CD4-positive, alpha-beta T cell treated with Interleukin-15 for 4 hours (primary cell): ENCODE results near the gene ALPI.
"Not testable (repeated sequence)": the region's sequence is repeated elsewhere in the genome, so short reads cannot be mapped to it uniquely, and the experiment has no call there.

Experiments used
- DNase-seq: peaks from one replicate; pipeline ENCODE4 v3.0.0-alpha.2; 2020; ENCODE audit warnings: low spot score

ALPI gene

DNA sequence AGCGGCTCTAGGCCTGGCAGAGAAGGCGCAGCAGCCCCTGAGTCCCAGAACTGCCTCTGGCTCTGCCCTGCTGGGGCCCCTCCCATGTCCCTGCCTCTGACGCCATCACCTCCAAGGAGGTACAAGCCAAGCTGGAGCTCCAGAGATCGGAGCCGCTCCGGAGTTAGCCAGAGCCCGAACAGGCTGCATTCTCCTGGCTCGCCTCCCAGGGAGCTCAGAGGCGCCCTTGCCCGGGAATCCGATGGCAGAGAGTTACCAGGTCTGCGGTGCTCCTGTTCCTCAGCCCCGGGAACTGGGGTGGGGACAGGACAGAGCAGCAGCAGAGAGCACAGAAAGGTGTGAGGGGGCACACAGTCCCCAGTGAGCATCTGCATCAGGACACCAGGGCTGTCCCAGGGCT lies 12.9 kb upstream of the ALPI start:
- DNase-seq = not testable (repeated sequence)

DNA sequence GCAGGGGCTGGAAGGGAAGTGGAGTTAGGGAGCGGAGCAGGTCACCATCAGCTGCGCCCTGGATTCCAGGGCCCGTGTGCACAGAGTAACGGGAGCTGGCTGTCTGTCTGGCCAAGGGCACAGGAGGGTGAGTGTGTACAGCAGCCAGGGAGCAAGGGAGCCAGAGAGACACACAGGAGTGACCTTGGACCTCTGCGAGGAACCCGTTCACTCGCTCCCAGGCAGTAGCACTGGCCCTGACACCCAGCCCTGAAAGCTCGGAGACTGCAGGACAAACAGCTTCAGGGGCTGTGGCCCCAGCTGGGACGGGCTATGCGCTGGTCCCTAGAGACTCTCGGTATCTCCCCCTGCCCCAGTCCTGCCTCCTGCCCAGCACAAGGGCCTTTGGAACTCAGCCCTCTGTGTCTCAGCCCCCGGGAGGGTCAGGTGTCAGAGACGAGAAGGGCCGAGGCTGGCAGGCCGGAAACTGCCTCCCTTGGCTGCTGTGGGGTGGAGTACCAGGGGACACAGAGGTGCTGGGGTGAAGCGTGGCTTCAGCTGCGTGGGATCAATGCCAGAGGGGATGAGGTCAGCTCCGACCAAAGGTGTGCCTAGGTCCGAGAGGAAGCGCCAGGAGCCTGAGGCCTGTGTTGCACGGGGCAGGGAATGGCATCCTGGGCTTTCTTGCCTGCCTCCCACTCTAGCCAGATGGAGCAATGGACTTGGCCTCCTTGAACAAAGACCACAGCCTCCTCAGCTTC lies 12.1 kb upstream of the ALPI start:
- DNase-seq = not testable (repeated sequence)

DNA sequence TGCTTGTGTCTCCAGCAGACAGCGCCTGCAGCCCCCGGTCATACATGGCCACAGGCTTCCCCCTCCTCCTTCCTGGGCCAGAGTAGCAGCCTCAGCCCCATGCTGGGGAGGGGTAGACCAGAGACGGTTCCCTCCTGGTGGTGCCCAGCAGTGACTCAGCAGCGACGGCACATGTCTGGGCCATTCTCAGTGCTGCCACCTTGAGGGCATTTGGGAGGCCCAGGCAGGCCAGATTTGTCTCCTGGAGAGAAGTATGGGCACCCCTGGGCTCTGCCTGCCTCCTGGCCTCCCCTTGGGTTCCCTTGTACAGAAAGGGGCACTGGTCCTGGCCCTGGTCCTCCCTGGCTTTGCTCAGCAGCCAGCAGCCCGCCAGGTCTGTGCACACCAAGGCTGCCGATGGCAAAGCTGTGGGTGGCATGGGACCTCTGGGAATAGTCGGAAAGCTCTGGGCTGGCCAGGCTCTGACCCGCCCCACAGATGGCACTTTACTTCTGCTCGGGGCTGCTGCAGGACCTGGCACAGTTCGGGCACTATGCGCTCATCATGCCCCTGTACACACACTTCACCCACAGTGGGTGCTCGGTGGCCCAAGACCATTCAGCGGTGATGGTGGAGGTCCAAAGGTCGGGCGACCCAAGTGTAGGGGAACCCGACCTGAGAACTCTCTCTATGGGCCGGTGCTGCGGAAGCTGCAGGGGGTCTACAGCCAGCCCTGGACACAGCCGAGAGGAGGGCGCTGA lies 11.4 kb upstream of the ALPI start:
- DNase-seq = peak; percentile 58

DNA sequence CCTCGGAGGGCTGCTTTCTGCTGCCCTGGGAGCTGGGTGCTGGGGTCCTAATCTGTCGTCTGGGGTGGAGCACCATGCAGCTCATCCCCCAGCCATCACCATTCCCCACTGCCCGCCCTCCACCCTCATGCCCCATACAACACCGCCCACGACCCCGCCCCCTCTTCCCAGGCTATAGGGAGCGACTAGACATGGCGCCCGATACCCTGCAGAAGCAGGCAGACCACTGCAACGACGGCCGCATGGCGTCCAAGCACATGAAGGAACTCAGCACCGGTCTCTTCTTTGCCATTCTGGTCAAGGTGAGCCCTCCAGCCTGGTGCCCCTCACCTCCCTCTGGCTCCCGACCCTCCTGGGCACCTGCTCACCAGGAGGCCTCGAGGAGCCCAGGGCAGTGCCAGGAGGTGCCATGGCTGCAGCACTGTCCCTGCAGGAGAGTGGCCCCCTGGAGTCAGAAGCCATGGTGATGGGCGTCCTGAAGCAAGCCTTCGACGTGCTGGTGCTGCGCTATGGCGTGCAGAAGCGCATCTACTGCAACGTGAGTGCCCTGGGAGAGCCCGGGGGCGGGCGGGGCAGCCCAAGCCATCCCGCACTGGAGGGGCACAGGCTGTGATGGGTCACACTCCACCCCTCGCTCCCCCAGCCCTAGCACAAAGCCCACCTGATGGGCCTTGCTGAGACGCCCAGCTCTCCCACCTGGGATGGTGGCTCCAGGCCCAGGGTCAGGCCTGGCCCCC lies 10.6 kb upstream of the ALPI start:
- not testable (repeated sequence) for DNase-seq

DNA sequence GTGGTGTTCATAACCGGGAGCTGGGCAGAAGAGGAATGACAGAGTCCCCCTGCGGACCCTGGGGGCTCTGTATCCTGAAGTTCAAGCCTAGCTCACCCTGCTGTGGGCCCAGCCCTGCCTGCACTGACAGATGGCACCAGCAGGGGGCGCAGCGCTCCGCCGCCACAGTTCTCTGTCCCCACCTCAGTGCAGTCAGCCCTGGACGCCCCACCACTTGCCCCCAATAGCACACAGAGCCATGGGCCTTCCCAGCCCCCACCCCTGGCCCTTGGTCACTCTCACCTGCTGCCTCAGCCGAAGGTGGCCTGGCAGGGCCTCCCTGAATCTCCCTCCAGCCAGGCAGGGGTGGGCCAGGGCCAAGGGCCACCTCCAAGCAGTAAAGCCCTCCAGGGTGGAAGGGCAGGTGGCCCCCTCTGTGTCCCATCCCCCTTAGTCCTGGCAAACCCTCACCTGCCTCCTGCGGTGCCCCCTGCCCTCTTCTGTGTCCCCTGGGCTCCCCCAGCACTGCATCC lies 9.6 kb upstream of the ALPI start:
- not testable (repeated sequence) for DNase-seq

DNA sequence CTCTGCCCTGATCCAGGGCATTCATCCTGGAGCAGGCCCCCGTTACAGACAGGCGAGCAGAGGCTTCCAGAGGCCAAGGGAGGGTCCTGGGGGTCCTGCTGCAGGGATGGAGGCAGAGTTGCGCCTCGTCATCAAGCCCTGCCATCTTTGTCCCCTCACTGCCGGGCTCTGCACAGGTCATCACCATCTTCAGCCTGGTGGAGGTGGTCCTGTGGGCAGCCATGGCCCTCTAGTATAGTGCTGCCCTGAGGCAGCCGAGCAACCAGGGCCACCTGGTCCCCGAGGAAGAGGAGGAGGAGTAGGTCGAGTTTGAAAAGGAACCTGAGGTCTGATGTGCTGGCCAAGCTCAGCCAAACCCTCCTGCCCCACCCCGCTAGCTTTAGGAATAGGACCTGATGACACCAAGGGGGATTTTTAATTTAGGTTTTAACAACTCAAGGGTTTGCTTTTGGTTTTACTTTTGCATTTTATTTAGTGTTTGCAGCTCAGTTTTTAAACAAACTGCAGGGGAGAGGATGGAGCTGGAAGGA lies 8.8 kb upstream of the ALPI start:
- DNase-seq = no peak

DNA sequence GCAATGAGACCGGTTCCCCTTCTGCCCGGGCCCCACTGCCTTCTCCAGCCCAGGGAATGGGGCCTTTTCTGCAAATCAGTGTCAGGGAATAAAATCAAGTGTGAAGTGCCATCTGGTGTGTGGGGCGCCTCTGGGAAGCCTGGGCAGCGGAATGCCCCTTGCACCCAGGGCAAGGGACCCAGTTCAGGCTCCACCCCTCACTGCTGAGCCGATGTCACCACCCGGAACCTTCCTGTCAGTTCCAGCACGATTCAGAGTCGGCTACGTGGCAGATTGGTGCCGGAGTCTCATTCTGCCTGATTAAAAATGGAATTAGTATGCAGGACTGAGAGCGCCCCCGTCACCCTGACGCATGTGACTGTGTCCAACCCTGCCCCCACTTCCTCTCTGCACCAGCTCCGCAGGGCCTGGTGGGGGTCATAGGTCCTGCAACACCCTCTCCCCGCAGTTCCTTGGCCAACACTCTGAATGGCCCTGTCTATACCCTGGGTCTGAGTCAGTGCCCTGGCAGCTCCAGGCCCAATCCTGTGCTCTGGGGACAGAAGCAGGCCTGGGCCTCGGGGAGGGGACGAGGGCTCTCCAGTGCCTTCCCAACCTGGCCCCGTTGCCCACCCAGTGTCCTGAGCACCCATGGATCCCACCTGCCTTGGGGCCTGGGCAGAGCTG lies 8.2 kb upstream of the ALPI start:
- no peak for DNase-seq

DNA sequence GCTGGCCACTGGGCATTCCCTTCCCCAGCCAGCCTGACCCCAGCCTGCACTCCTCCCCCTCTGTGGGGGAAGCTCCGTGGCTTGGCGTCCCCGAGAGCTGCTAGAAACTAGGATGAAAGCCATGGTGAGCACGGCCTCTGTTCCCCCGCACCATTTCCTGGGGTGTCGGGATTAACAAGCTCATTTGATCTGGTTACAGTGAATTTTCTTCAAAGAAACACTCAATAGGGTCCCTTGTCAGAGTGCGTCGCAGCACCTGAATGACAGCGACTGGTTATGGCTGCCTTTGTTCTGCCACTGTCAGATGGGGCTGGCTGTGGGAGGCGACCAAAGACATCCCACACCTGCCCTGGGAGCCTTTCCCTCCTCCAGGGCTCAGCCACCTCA lies 7.7 kb upstream of the ALPI start:
- DNase-seq = no peak

DNA sequence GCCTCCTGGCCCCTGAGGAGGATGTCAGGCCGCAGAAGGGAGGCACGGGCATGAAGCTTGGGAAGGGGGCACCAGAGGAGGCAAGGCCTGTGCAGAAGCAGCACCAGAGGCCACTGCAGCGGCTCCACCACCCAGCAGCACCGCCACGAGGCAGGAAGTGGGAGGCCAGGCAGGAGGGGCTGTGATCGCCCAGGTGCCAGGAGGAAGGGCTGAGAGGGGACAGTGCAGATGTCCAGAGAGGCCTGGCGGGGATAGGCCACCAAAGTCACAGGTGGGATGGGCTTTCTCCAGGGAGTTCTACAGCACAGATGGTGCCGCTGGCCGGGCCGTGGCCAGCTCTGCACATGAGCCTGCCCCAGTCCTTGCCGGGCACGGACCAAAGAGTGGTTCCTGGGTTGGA lies 6.0 kb upstream of the ALPI start:
- DNase-seq = no peak

DNA sequence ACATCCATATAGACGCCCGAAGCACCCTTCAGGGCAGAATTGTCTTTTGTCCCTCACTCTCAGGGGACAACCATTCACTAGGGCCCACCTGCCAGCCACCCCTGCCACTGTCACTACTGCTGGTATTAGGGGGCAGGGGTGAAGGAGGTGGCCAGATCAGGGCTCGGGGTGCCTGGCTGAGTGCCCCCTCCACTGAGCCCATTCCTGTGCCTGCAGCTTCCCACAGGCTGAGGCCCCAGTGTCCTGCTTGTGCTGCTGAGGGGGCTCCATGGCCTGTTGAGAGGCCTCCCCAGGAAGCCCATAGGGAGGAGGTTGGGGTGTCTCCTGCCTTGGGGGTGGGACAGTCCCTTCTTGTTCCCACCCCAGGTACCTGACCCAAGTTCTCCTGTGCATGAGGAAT lies 4.3 kb upstream of the ALPI start:
- not testable (repeated sequence) for DNase-seq

DNA sequence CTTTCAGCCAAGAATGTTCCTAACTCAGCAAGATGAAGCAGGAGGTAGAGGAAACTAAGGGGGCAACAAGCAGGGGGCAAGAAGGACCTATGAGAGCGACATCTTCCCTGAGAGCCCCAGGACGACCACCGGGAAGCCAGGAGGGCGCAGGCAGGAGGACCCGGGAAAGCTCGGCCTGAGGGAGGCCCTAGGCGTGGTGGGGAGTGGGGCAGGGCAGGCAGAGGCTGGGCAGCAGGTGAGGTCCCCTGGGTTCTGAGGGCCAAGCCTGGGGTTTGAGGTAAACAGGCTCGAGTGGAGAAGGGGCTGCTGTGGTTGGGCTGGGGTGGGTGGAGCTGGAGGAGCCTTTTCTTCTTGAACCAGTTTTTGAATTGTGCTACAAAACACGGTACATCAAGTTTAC lies 1.3 kb upstream of the ALPI start:
- no peak for DNase-seq

DNA sequence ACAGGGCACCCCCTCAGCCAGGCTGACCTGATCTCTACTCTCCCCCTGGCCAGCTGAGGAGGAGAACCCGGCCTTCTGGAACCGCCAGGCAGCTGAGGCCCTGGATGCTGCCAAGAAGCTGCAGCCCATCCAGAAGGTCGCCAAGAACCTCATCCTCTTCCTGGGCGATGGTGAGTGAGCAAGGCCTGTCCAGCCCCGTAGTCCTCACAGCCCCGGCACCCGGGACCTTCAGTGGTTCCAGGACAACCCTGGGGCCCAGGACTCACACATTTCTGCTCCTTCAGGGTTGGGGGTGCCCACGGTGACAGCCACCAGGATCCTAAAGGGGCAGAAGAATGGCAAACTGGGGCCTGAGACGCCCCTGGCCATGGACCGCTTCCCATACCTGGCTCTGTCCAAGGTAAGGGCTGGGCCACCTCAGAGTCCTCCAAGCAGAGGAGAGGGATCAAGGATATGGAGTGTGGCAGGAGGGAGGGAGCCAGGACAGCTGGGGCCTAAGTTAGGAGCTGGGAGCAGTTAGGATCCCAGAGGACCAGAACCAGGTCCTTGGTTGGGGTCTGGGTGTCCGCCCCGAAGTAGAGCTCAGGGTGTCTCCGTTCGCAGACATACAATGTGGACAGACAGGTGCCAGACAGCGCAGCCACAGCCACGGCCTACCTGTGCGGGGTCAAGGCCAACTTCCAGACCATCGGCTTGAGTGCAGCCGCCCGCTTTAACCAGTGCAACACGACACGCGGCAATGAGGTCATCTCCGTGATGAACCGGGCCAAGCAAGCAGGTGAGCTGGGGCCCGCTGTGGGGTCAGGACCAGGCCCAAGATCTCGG lies 555 bp downstream of the ALPI start:
- no peak for DNase-seq

DNA sequence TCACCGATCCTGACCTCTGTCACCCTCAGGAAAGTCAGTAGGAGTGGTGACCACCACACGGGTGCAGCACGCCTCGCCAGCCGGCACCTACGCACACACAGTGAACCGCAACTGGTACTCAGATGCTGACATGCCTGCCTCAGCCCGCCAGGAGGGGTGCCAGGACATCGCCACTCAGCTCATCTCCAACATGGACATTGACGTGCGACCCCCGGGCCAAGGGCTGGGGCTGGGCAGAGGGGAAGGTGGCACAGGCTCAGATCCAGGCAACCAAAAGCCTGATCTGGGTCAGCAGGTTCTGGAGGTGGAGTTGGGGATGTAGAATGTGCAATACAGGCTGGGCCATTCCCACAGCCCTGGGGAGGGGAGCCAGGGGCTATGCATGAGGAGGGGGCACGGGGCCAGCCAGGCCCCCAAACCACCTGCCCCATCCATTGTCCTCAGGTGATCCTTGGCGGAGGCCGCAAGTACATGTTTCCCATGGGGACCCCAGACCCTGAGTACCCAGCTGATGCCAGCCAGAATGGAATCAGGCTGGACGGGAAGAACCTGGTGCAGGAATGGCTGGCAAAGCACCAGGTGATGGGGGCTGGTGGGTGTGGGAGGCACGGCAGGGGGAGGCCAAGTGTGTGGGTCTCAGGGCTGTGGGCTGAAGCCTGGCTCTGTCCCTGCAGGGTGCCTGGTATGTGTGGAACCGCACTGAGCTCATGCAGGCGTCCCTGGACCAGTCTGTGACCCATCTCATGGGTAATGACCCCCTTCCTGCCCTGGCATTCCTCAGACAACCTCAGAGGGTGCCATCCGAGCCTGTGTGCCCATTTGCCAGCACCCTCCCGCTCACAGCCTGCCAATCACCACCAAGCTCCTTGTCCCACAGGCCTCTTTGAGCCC lies 1.4 kb downstream of the ALPI start:
- DNase-seq = no peak

DNA sequence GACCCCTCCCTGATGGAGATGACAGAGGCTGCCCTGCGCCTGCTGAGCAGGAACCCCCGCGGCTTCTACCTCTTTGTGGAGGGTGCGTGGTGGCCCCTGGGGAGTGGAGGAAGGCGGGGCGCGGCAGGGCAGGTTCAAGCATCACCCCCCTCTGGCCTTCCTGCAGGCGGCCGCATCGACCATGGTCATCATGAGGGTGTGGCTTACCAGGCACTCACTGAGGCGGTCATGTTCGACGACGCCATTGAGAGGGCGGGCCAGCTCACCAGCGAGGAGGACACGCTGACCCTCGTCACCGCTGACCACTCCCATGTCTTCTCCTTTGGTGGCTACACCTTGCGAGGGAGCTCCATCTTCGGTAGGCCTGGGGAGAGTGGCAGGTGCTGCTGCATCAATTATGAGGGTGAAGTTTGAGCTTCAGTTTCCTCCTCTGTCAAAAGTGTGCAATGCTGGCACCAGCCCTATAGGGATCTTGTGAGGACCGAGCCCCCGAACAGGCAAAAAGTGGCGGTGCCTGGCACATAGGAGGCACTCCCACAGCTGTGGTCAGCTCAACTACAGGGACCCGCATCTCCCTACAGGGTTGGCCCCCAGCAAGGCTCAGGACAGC lies 2.2 kb downstream of the ALPI start:
- DNase-seq = no peak

DNA sequence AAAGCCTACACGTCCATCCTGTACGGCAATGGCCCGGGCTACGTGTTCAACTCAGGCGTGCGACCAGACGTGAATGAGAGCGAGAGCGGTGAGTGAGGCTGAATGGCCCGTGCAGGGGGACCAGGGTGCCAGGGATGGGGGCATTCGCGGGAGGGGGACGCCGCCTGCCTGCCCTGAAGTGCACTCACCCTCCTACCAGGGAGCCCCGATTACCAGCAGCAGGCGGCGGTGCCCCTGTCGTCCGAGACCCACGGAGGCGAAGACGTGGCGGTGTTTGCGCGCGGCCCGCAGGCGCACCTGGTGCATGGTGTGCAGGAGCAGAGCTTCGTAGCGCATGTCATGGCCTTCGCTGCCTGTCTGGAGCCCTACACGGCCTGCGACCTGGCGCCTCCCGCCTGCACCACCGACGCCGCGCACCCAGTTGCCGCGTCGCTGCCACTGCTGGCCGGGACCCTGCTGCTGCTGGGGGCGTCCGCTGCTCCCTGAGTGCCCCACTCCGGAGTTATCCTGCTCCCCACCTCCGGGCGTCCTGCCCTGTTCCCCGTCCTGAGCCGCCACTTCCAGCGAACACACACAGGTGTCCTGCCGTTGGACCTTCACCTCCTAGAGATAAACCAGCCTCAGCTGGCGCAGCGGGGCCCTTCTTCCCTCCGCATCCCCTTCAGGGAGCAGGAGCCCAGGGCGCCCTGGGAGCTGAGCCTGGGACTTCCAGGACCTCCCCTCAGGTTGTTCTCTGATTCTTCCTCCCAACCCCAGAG lies 2.9 kb downstream of the ALPI start:
- no peak for DNase-seq

DNA sequence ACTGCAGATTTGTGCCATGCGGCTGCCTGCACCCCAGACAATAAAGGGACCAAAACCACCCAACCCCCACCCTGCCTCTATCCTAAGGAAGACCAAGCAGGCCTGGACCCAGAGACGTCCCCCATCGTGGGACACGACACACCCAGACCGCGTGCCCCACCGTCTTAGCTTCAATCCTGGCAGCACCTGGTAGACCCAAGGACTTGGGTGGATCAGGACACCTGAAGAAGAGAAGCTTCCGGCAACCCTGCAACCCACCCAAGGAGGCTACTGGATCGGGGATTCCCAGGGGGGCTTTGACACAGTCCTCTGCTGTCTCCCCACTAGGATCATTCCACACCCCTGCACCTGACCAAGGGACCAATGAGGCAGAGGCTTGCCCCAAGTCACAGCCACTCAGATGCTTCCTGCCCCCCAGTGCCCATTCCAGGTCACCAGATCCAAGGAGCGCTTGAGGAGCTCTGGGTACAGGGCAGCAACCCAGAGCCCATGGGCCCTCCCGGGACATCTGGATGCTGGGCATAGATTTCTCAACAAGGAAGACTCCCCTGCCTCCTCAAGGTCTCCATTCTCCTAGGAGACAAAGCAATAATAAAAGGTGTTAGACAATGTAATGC lies 3.6 kb downstream of the ALPI start:
- DNase-seq = no peak

DNA sequence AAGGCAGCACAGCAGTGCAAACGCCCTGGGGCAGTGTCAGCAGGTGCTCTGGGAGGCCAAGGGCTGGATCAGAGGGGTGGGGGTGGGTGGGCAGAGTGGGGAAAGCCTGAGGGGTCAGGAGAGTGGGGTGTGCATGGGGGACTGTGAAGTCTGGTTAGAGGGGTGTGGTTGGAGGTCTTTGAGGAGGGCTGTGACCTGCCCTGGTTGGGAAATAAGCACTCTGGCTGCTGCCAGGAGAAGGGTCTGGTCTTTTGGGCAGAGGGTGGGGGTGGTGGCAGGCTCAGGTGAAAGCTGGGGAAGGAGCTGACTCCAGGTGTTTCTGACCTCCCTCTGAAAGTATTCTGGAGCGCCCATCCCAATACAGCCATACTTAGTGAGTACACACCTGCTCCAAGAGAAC lies 4.2 kb downstream of the ALPI start:
- DNase-seq = no peak
